KBM-7 (cell line): ENCODE results near the gene LEMD3.
A peak's percentile ranks its signal among the peaks of the same experiment; 100 is the strongest.

ENCODE experiments used
- DNase-seq: peaks from one replicate; pipeline ENCODE4 v3.0.0-alpha.2; 2015
- in situ Hi-C: fragments of 300-500 bp; cut with MboI; formaldehyde crosslinking; loops from 2 replicates; pipeline ENCODE4 v1.14.3; 2020; ENCODE audit warnings: low sequenced_read_pairs, low pct_unique_long_range_greater_than_20kb, mixed read lengths

The LEMD3 gene

GRCh38 chr12:65200007-65200665 lies 30.8 kb downstream of the LEMD3 start:
- in situ Hi-C loops, result no loop called here
- no peak for DNase-seq

GRCh38 chr12:65203376-65203775 lies 34.0 kb downstream of the LEMD3 start:
- in situ Hi-C loops, result no loop called here
- no peak for DNase-seq

- DNase-seq, result no peak
- in situ Hi-C loops, result no loop called here
Observed at GRCh38 chr12:65204886-65205525, 35.6 kb downstream of the LEMD3 start.

GRCh38 chr12:65205886-65206285 lies 36.5 kb downstream of the LEMD3 start:
- in situ Hi-C loops, result no loop called here
- DNase-seq, result peak; percentile 73

GRCh38 chr12:65208125-65208524 lies 38.7 kb downstream of the LEMD3 start:
- in situ Hi-C loops, result no loop called here
- DNase-seq, result no peak

GRCh38 chr12:65208964-65209654 lies 39.7 kb downstream of the LEMD3 start:
- in situ Hi-C loops, result no loop called here
- peak; percentile 22 for DNase-seq

- in situ Hi-C loops, result no loop called here
- DNase-seq, result peak; percentile 72
Observed at GRCh38 chr12:65209655-65210043, 40.3 kb downstream of the LEMD3 start.

GRCh38 chr12:65217086-65217485 lies 47.7 kb downstream of the LEMD3 start:
- no peak for DNase-seq
- in situ Hi-C loops, result no loop called here

- DNase-seq, result no peak
- in situ Hi-C loops, result no loop called here
Observed at GRCh38 chr12:65220761-65221160, 51.4 kb downstream of the LEMD3 start.

- in situ Hi-C loops, result loop anchor here (25.0 kb wide), 1 partner anchor 117 kb away; the partner anchor contains the start of gene WIF1
- DNase-seq, result no peak
Observed at GRCh38 chr12:65229441-65229840, 60.1 kb downstream of the LEMD3 start.

- peak; percentile 56 for DNase-seq
- in situ Hi-C loops, result loop anchor here (25.0 kb wide), 1 partner anchor 120 kb away; the partner anchor contains the start of gene WIF1
Observed at GRCh38 chr12:65232476-65233077, 63.2 kb downstream of the LEMD3 start.

- in situ Hi-C loops, result loop anchor here (25.0 kb wide), 1 partner anchor 125 kb away; the partner anchor contains the start of gene WIF1
- no peak for DNase-seq
Observed at GRCh38 chr12:65237153-65237552, 67.8 kb downstream of the LEMD3 start.

GRCh38 chr12:65238609-65239008 lies 69.2 kb downstream of the LEMD3 start:
- in situ Hi-C loops, result loop anchor here (25.0 kb wide), 1 partner anchor 126 kb away; the partner anchor contains the start of gene WIF1
- no peak for DNase-seq

- DNase-seq, result no peak
- in situ Hi-C loops, result loop anchor here (25.0 kb wide), 1 partner anchor 137 kb away; the partner anchor contains the start of gene WIF1
Observed at GRCh38 chr12:65248656-65249633, 79.6 kb downstream of the LEMD3 start.

GRCh38 chr12:65252515-65252914 lies 83.1 kb downstream of the LEMD3 start:
- no peak for DNase-seq
- in situ Hi-C loops, result no loop called here

- in situ Hi-C loops, result no loop called here
- no peak for DNase-seq
Observed at GRCh38 chr12:65257986-65258385, 88.6 kb downstream of the LEMD3 start.

GRCh38 chr12:65259501-65259900 lies 90.1 kb downstream of the LEMD3 start:
- DNase-seq, result no peak
- in situ Hi-C loops, result no loop called here

GRCh38 chr12:65263777-65264176 lies 94.4 kb downstream of the LEMD3 start:
- no peak for DNase-seq
- in situ Hi-C loops, result no loop called here

- no peak for DNase-seq
- in situ Hi-C loops, result no loop called here
Observed at GRCh38 chr12:65266408-65266807, 97.0 kb downstream of the LEMD3 start.
